ENCODE data around the gene RIC3.

RIC3 gene

GRCh38 chr11:8071616-8072581 lies 96.9 kb downstream of the RIC3 start:
- TF ChIP-seq CTCF (IDR thresholded peaks at IDR 0.05; ENCODE audit: control insufficient read depth, extremely low read depth, insufficient read depth), result no peak
- H3K4me3 ChIP-seq (ENCODE audit: low read depth, low read length), result no peak overlapping the region
- DNase-seq (ENCODE audit: low read depth), result no peak

GRCh38 chr11:8070417-8071115 lies 98.3 kb downstream of the RIC3 start:
- DNase-seq (ENCODE audit: low read depth), result no peak
- no peak overlapping the region for H3K4me3 ChIP-seq (ENCODE audit: low read depth, low read length)
- TF ChIP-seq CTCF (IDR thresholded peaks at IDR 0.05; ENCODE audit: control insufficient read depth, extremely low read depth, insufficient read depth), result peak; percentile 27; the same call in 1 of the 2 replicates

GRCh38 chr11:8069771-8070170 lies 99.1 kb downstream of the RIC3 start:
- no peak overlapping the region for H3K4me3 ChIP-seq (ENCODE audit: low read depth, low read length)
- no peak for DNase-seq (ENCODE audit: low read depth)
- no peak for TF ChIP-seq CTCF (IDR thresholded peaks at IDR 0.05; ENCODE audit: control insufficient read depth, extremely low read depth, insufficient read depth)

- no peak overlapping the region for H3K4me3 ChIP-seq (ENCODE audit: low read depth, low read length)
- DNase-seq (ENCODE audit: low read depth), result peak; percentile 46
Measured at GRCh38 chr11:8068605-8069221, 100.1 kb downstream of the RIC3 start.

GRCh38 chr11:8067929-8068575 lies 100.8 kb downstream of the RIC3 start:
- no peak overlapping the region for H3K4me3 ChIP-seq (ENCODE audit: low read depth, low read length)
- TF ChIP-seq CTCF (IDR thresholded peaks at IDR 0.05; ENCODE audit: control insufficient read depth, extremely low read depth, insufficient read depth), result no peak
- DNase-seq (ENCODE audit: low read depth), result no peak

More at GRCh38 chr11:8068605-8069221, 100.1 kb downstream of the RIC3 start:
- TF ChIP-seq CTCF (IDR thresholded peaks at IDR 0.05; ENCODE audit: control insufficient read depth, extremely low read depth, insufficient read depth), result no peak

GRCh38 chr11:8067567-8067928 lies 101.3 kb downstream of the RIC3 start:
- TF ChIP-seq CTCF (IDR thresholded peaks at IDR 0.05; ENCODE audit: control insufficient read depth, extremely low read depth, insufficient read depth), result no peak
- no peak overlapping the region for H3K4me3 ChIP-seq (ENCODE audit: low read depth, low read length)
- DNase-seq (ENCODE audit: low read depth), result no peak

Data from LNCaP clone FGC (cell line).